Astrocyte (in vitro differentiated cells and primary cell): ENCODE results near the gene UBE2QL1. TPM values are rescaled to one million over a fixed set of nuclear protein-coding genes. Genes with fewer than 3 reads are reported as not detected.

Experiments
- DNase-seq: peaks from one replicate; pipeline ENCODE4 v3.0.0-alpha.2; 2010; ENCODE audit warnings: low read depth
- FAIRE-seq: peaks from 2 replicates; lab custom pipeline; 2011; peaks lifted over from hg19 to GRCh38; lab: Jason Lieb, UNC
- H2AFZ ChIP-seq: 2 replicates; pipeline ENCODE4 v1.6.0; 2012; ENCODE audit warnings: low read depth, low read length, inconsistent platforms
- H3K27ac ChIP-seq: 2 replicates; pipeline ENCODE4 v1.5.1; 2011; ENCODE audit warnings: low read depth, low read length, inconsistent platforms
- H3K27me3 ChIP-seq: 2 replicates; pipeline ENCODE4 v1.6.0; 2011; ENCODE audit warnings: low read length, inconsistent platforms; ENCODE audit not compliant: insufficient read depth
- H3K36me3 ChIP-seq: 2 replicates; pipeline ENCODE4 v1.5.1; 2011; ENCODE audit warnings: low read length, inconsistent platforms; ENCODE audit not compliant: insufficient read depth
- H3K4me1 ChIP-seq: 2 replicates; pipeline ENCODE4 v1.5.1; 2011; ENCODE audit warnings: low read length, inconsistent platforms; ENCODE audit not compliant: insufficient read depth
- H3K4me2 ChIP-seq: 2 replicates; pipeline ENCODE4 v1.6.0; 2012; ENCODE audit warnings: low read length, inconsistent platforms
- H3K4me3 ChIP-seq: 2 replicates; pipeline ENCODE4 v1.5.1; 2011; ENCODE audit warnings: low read depth, mild to moderate bottlenecking, low read length, inconsistent platforms; ENCODE audit not compliant: insufficient read depth
- H3K79me2 ChIP-seq: 2 replicates; pipeline ENCODE4 v1.6.0; 2012; ENCODE audit warnings: mild to moderate bottlenecking, low read length, inconsistent platforms; ENCODE audit not compliant: insufficient read depth
- H3K9ac ChIP-seq: 2 replicates; pipeline ENCODE4 v1.6.0; 2012; ENCODE audit warnings: mild to moderate bottlenecking, low read length, inconsistent platforms
- H3K9me3 ChIP-seq: 2 replicates; pipeline ENCODE4 v1.5.1; 2012; ENCODE audit warnings: low read depth, mild to moderate bottlenecking, low read length, inconsistent platforms; ENCODE audit not compliant: insufficient read depth
- H4K20me1 ChIP-seq: 2 replicates; pipeline ENCODE4 v1.6.0; 2012; ENCODE audit warnings: low read length, inconsistent platforms; ENCODE audit not compliant: insufficient read depth
- H3K27ac Mint-ChIP-seq: one replicate; pipeline ENCODE4 v1.8.0; 2021; ENCODE audit warnings: mild to moderate bottlenecking, mixed read lengths; ENCODE audit not compliant: unreplicated experiment
- H3K27me3 Mint-ChIP-seq: one replicate; pipeline ENCODE4 v1.8.0; 2021; ENCODE audit warnings: low read depth, mixed read lengths; ENCODE audit not compliant: unreplicated experiment
- H3K36me3 Mint-ChIP-seq: one replicate; pipeline ENCODE4 v1.8.0; 2021; ENCODE audit warnings: low read depth, mixed read lengths; ENCODE audit not compliant: unreplicated experiment
- H3K4me1 Mint-ChIP-seq: one replicate; pipeline ENCODE4 v1.8.0; 2021; ENCODE audit warnings: low read depth, mixed read lengths; ENCODE audit not compliant: unreplicated experiment
- H3K4me3 Mint-ChIP-seq: one replicate; pipeline ENCODE4 v1.8.0; 2021; ENCODE audit warnings: mild to moderate bottlenecking, moderate library complexity, mixed read lengths; ENCODE audit not compliant: unreplicated experiment
- H3K9me3 Mint-ChIP-seq: one replicate; pipeline ENCODE4 v1.8.0; 2021; ENCODE audit warnings: mild to moderate bottlenecking, mixed read lengths; ENCODE audit not compliant: unreplicated experiment
- EZH2 ChIP-seq: IDR thresholded peaks from 2 replicates; pipeline ENCODE4 v1.6.1; 2012; ENCODE audit warnings: mild to moderate bottlenecking, low read length, inconsistent platforms; ENCODE audit not compliant: insufficient read depth
- total RNA-seq: library from RNA; stranded (reverse); gene quantifications from 2 replicates; pipeline ENCODE4 v1.2.1, GENCODE V29; 2021
- TF ChIP-seq, protein P1 (sequence below): IDR thresholded peaks from 2 replicates; pipeline ENCODE4 v1.5.1; 2011; ENCODE audit warnings: low read depth, mild to moderate bottlenecking, inconsistent platforms, low read length, moderate library complexity; ENCODE audit not compliant: insufficient read depth

The UBE2QL1 gene
- total RNA-seq, 1 donor from 2014 or later, result 0.50 TPM

- FAIRE-seq, result no peak
- H3K4me3 Mint-ChIP-seq, result no peak overlapping the region
- H3K9me3 Mint-ChIP-seq, result peaks cover 10% of the 10 kb centered on the region
- no peak overlapping the region for H3K27ac Mint-ChIP-seq
- Histone ChIP-seq H3K4me1 (no peaks in the 10 kb centered on the region), H3K4me2 (no peak overlapping the region), H2AFZ (no peak overlapping the region), H3K36me3 (no peaks in the 10 kb centered on the region), H3K79me2 (no peaks in the 10 kb centered on the region), H4K20me1 (no peaks in the 10 kb centered on the region), H3K4me3 (no peak overlapping the region), H3K27me3 (no peaks in the 10 kb centered on the region), H3K9me3 (no peaks in the 10 kb centered on the region), H3K9ac (no peak overlapping the region), H3K27ac (no peak overlapping the region)
- TF ChIP-seq EZH2, result no peak
- TF ChIP-seq, protein P1, sequence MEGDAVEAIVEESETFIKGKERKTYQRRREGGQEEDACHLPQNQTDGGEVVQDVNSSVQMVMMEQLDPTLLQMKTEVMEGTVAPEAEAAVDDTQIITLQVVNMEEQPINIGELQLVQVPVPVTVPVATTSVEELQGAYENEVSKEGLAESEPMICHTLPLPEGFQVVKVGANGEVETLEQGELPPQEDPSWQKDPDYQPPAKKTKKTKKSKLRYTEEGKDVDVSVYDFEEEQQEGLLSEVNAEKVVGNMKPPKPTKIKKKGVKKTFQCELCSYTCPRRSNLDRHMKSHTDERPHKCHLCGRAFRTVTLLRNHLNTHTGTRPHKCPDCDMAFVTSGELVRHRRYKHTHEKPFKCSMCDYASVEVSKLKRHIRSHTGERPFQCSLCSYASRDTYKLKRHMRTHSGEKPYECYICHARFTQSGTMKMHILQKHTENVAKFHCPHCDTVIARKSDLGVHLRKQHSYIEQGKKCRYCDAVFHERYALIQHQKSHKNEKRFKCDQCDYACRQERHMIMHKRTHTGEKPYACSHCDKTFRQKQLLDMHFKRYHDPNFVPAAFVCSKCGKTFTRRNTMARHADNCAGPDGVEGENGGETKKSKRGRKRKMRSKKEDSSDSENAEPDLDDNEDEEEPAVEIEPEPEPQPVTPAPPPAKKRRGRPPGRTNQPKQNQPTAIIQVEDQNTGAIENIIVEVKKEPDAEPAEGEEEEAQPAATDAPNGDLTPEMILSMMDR, result no peak
- no peak for DNase-seq
- peaks cover 3% of the 10 kb centered on the region for H3K36me3 Mint-ChIP-seq
- peaks cover 19% of the 10 kb centered on the region for H3K27me3 Mint-ChIP-seq
- H3K4me1 Mint-ChIP-seq, result peaks cover 32% of the 10 kb centered on the region
These were observed 41.0 kb upstream of the UBE2QL1 start for GRCh38 chr5:6407558-6408259.

- FAIRE-seq, result no peak
- peaks cover 10% of the 10 kb centered on the region for H3K9me3 Mint-ChIP-seq
These were observed 40.4 kb upstream of the UBE2QL1 start for GRCh38 chr5:6408260-6408596.

More at GRCh38 chr5:6408260-6408596, 40.4 kb upstream of the UBE2QL1 start:
- no peaks in the 10 kb centered on the region for H3K36me3 ChIP-seq
- Mint-ChIP-seq H3K27me3 (peaks cover 20% of the 10 kb centered on the region), H3K36me3 (peaks cover 3% of the 10 kb centered on the region), H3K27ac (peak overlapping the region; percentile 64), H3K4me3 (no peak overlapping the region), H3K4me1 (peaks cover 27% of the 10 kb centered on the region)
- no peak overlapping the region for H3K4me3 ChIP-seq
- no peaks in the 10 kb centered on the region for H3K4me1 ChIP-seq
- H3K79me2 ChIP-seq, result no peaks in the 10 kb centered on the region
- no peak for DNase-seq
- no peak overlapping the region for H2AFZ ChIP-seq
- H3K9me3 ChIP-seq, result no peaks in the 10 kb centered on the region
- no peak overlapping the region for H3K27ac ChIP-seq
- H3K4me2 ChIP-seq, result no peak overlapping the region
- no peak overlapping the region for H3K9ac ChIP-seq
- no peaks in the 10 kb centered on the region for H4K20me1 ChIP-seq
- no peaks in the 10 kb centered on the region for H3K27me3 ChIP-seq
- no peak for TF ChIP-seq EZH2
- TF ChIP-seq, protein P1, result no peak
